Stimulated activated CD8-positive, alpha-beta memory T cell treated with anti-CD3 and anti-CD28 coated beads, Interleukin-4, amount 100 ng/mL, for 4 hours (primary cell): ENCODE data around the gene UBAP1.
"Not testable (repeated sequence)": the region's sequence is repeated elsewhere in the genome, so short reads cannot be mapped to it uniquely, and the experiment has no call there.

Experiments
- DNase-seq, 2 donors: peaks; one replicate each; pipeline ENCODE4 v3.0.0-alpha.2; 2020; ENCODE audit warnings: low read depth in 2 of 2, low spot score in 1 of 2

UBAP1 gene

GRCh38 chr9:34224349-34224748 lies 45.5 kb downstream of the UBAP1 start:
- no peak for DNase-seq

- DNase-seq, result not testable (repeated sequence)
Observed at GRCh38 chr9:34226144-34226760, 47.4 kb downstream of the UBAP1 start.

- DNase-seq, result no peak
Observed at GRCh38 chr9:34227445-34227844, 48.6 kb downstream of the UBAP1 start.

- no peak for DNase-seq
Observed at GRCh38 chr9:34230556-34230955, 51.7 kb downstream of the UBAP1 start.

GRCh38 chr9:34232201-34232600 lies 53.4 kb downstream of the UBAP1 start:
- DNase-seq, result no peak

GRCh38 chr9:34233672-34234071 lies 54.8 kb downstream of the UBAP1 start:
- DNase-seq, result no peak

- DNase-seq, result no peak
Observed at GRCh38 chr9:34237836-34238235, 59.0 kb downstream of the UBAP1 start.

GRCh38 chr9:34240006-34240405 lies 61.2 kb downstream of the UBAP1 start:
- DNase-seq, result no peak

GRCh38 chr9:34242830-34243229 lies 64.0 kb downstream of the UBAP1 start:
- DNase-seq, result no peak

GRCh38 chr9:34245212-34245611 lies 66.4 kb downstream of the UBAP1 start:
- DNase-seq, result not testable (repeated sequence)

- no peak for DNase-seq
Observed at GRCh38 chr9:34246453-34246852, 67.6 kb downstream of the UBAP1 start.

- DNase-seq, result not testable (repeated sequence)
Observed at GRCh38 chr9:34247782-34248181, 68.9 kb downstream of the UBAP1 start.

GRCh38 chr9:34249274-34249673 lies 70.4 kb downstream of the UBAP1 start:
- DNase-seq, result no peak

- DNase-seq, result no peak
Observed at GRCh38 chr9:34250721-34251120, 71.9 kb downstream of the UBAP1 start.

- DNase-seq, result no peak
Observed at GRCh38 chr9:34252016-34252415, 73.2 kb downstream of the UBAP1 start.

GRCh38 chr9:34252670-34253459 lies 74.0 kb downstream of the UBAP1 start:
- DNase-seq, result peak; percentile 24 to 43

- DNase-seq, result no peak
Observed at GRCh38 chr9:34253460-34253837, 74.6 kb downstream of the UBAP1 start.

GRCh38 chr9:34254141-34254913 lies 75.5 kb downstream of the UBAP1 start:
- DNase-seq, result no peak

GRCh38 chr9:34254966-34255825 lies 76.4 kb downstream of the UBAP1 start:
- no peak for DNase-seq

- DNase-seq, result no peak
Observed at GRCh38 chr9:34256104-34256503, 77.3 kb downstream of the UBAP1 start.

- DNase-seq, result no peak
Observed at GRCh38 chr9:34256987-34257585, 78.2 kb downstream of the UBAP1 start.
